NCI-H345 treated with DMSO at 0.1 percent for 48 hours (cell line): ENCODE data around the gene ZSCAN23.
"Not testable (repeated sequence)": the region's sequence is repeated elsewhere in the genome, so short reads cannot be mapped to it uniquely, and the experiment has no call there.

Source experiments
- DNase-seq: peaks from one replicate; lab custom pipeline; 2025; ENCODE audit not compliant: unreplicated experiment; lab: John Stamatoyannopoulos, UW

ZSCAN23 gene

GRCh38 chr6:28443112-28443773, at the start of gene ZSCAN23:
Gene ZSCAN23, minus strand, starts transcription at chr6:28443491. Its CDS starts 7,225 bp downstream, at chr6:28436266.
- peak; percentile 78 for DNase-seq

- DNase-seq: no peak
These were observed 48.7 kb upstream of the ZSCAN23 start for GRCh38 chr6:28491984-28492317.

DNA sequence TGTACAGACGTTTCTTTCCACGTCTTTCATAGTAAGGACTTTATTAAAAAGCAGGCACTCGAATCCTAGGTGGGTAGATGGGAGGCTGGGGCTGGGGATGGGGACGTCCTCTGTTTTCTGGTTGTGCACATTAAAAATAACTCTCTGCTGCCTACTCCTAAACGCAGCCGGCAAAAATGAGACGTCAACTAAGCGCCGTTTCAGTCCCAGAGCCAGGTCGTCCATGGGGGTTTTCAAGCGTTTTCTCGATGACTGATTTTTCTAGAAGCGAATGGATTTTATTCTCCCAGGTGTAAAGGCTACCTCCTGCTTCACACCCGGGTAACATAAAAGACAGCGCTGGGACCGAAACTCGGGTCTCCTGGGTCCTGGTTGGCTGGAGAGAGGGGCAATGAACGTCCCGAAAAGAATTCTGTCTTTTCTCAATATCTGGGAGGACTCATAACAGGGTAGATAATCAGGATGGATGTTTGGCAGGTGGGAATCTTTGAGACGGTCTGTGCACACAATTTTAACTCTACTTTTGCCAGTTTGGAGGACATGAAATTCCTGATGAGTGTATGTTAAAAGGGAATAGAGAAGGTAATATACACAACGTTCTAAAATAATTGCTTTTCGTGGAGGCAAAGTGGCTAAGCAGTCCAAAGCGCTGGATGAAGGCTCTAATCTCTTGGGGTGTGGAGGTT, 47.1 kb upstream of the ZSCAN23 start:
- DNase-seq: no peak

- DNase-seq: no peak
These were observed 46.3 kb upstream of the ZSCAN23 start for GRCh38 chr6:28489366-28490204.

DNA sequence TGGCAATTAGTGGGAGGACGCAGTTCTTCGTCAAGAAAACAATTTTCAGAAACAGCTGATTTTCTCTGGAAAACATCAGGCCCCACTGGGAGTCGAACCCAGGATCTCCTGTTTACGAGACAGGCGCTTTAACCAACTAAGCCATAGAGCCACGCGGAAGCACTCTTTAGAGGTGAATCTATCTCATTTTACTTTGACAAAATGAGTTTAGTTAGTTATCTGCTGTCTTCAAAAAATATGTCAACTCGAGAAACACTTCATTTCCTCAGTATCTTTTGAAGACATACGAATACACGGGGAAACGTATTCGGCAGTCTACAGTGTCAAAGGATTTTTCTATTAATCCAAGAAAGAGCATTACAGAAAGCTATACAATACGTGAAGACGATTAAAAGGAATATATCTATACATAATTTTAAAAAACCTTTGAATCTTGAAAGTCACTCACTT, 45.6 kb upstream of the ZSCAN23 start:
- no peak for DNase-seq

DNA sequence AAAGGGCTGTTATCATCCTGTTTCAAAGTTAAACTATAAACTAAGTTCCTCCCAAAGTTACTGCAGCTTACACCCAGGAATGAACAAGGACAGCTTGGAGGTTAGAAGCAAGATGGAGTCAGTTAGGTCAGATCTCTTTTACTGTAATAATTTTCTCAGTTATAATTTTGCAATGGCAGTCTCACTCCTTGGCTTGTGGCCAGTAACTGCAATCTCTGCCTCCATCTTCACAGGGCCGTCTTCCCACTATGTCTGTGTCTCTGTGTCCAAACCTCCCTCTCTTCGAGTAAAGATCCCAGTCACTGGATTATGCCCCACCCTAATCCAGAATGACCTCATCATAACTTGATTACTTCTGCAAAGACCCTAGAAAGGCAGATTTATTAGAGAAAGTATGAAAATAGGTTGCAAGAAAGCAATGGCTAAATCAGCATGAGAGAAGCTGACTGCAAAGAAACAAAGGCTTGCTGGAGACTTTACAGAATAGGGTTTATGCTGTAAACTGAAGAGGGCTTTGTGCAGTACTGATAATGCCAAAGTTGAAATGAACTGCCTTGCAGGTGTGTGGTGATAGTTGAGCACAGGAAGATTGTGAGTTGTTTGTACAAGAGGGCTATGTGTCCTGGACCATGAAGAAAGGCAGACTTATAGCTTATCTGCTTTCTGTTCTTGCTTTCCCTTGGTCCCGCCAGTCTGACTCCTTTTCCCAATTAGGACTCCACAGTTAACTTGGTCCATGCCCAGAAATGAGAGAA, 43.9 kb upstream of the ZSCAN23 start:
- DNase-seq: no peak

DNA sequence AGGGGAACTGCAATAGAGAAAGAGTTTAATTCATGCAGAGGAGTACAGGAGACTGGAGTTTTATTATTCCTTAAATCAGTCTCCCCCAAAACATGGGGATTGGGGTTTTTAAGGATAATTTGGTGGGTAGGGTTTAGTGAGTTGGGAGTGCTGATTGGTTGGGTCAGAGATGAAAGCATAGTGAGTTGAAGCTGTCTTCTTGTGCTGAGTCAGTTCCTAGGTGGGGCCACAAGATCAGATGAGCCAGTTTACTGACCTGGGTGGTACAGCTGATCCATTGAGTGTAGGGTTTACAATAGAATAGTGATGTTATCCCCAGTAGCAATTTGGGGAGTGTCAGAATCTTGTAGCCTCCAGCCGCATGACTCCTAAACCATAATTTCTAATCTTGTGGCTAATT, 43.2 kb upstream of the ZSCAN23 start:
- no peak for DNase-seq

DNA sequence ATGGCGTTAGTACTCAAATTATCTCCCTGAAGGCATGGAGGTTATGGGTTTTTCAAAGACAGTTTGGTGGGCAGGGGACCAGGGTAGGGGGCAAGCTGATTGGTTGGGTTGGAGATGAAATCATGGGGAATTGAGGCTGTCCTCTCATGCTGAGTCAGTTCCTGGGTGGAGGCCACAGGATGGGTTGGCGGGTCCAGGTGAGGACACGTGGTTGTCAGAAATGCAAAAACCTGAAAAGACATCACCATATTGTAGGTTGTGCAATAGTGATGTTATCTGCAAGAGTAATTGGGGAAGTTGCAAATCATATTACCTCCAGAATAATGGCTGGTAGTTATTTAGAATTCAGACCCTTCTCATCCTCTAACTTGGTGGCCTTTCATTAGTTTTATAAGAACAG, 42.2 kb upstream of the ZSCAN23 start:
- no peak for DNase-seq

GRCh38 chr6:28480253-28480932, 37.1 kb upstream of the ZSCAN23 start:
- no peak for DNase-seq

- DNase-seq: no peak
These were observed 35.2 kb upstream of the ZSCAN23 start for GRCh38 chr6:28478518-28478917.

- DNase-seq: no peak
These were observed 31.3 kb upstream of the ZSCAN23 start for GRCh38 chr6:28474441-28475219.

DNA sequence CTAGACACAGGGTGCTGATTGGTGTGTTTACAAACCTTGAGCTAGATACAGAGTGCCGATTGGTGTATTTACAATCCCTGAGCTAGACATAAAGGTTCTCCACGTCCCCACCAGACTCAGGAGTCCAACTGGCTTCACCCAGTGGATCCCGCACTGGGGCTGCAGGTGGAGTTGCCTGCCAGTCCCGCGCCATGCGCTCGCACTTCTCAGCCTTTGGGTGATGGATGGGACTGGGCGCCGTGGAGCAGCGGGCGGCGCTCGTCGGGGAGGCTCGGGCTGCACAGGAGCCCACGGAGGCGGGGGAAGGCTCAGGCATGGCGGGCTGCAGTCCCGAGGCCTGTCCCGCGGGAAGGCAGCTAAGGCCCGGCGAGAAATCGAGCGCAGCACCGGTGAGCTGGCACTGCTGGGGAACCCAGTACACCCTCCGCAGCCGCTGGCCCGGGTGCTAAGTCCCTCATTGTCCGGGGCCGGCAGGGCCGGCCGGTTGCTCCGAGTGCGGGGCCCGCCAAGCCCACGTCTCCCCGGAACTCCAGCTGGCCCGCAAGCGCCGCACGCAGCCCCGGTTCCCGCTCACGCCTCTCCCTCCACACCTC, 26.0 kb upstream of the ZSCAN23 start:
- DNase-seq: not testable (repeated sequence)

DNA sequence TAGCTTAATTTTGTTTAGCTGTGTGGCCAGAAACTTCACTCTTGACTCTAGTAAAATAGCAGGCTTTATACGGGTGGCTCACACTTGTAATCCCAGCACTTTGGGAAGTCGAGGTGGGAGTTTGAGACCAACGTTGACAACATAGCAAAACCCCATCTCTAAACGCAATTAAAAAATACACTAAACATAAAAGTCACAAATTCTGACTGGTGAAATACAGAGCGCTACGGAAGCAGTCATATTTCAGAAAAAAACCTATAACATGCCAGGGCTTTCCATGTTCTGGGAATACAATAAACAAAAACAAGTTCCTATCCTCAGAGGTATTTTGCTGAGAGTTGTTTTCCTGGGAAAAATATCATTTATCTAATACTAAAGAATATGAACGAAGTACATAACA, 24.8 kb upstream of the ZSCAN23 start:
- no peak for DNase-seq

DNA sequence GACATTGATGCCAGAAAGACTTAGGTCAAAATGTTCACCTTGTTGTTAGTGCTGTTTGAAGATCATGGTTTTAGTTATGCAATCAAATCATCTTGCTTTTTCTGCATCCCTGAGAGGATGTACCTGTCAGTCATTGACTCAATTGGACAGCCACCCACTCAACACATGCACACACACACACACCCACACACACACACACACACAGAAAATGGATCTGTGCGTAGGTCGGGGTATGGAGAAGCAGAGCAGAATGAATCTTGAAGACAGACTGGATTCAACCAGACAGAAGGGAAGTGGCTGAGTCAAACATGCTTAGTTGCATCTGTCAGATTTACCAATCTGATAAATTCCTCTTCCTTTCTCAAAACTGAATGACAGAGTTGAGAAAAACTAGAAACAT, 19.1 kb upstream of the ZSCAN23 start:
- no peak for DNase-seq

DNA sequence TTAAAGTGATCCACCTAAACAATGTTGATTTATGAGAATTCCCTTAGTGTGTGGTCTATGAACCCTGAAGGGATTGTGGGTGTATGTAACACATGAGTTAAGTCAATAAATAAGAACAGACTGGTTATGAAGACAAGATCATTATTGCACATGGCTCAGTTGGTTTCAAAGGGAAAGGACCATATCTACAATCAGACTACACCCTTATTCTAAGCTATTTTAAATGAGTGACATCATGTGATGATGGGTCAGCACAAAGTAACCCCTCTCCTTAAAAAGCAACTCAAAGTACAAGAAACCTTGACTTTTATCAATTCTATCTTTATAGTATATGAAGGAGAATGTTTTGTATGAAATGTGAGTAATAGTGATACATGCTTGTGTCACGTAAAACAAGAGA, 15.3 kb upstream of the ZSCAN23 start:
- DNase-seq: no peak

- DNase-seq: no peak
These were observed 5.8 kb upstream of the ZSCAN23 start for GRCh38 chr6:28449056-28449455.

DNA sequence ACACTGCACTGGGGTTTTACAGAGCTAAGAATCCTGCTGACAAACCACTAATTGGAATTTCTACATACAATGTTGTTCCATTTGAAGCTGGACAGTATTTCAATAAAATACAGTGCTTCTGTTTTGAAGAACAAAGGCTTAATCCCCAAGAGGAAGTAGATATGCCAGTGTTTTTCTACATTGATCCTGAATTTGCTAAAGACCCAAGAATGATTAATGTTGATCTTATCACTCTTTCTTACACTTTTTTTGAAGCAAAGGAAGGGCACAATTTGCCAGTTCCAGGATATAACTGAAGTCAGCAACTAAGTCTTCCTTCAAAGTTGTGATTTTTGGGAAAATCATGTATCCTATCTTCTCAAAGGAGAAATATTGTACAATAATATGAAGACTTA, 4.2 kb upstream of the ZSCAN23 start:
- not testable (repeated sequence) for DNase-seq

DNA sequence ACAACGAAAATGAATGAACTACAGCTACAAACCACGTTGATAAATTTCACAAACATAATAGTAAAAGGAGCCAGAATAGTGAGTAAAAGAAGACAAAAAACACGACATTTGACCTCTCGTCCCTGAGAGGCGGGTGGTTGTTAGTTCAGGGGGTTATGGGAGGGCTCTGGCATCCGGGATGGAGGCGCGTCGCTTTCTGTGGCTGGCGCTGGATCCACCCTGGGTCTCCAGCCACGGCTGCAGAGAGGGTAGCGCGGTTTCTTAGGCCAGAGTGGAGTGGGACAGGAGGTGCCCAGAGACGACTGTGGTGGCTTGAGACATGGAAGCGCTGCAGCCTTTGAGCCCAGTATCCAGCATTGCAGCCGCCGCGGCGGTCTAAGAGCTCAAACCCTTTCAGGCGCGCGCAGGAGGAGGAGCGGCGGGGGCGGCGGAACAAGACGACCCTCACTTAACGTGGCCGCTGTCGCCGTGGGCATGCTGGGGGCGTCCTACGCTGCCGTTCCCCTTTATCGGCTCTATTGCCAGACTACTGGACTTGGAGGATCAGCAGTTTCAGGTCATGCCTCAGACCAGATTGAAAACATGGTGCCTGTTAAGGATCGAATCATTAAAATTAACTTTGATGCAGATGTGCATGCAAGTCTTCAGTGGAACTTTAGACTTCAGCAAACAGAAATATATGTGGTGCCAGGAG, 3.7 kb upstream of the ZSCAN23 start:
- no peak for DNase-seq

GRCh38 chr6:28444759-28445158, 1.5 kb upstream of the ZSCAN23 start:
- DNase-seq: not testable (repeated sequence)
